OCI-M2 (cell line): ENCODE results near the gene TBC1D10A.
"Not testable (repeated sequence)": the region's sequence is repeated elsewhere in the genome, so short reads cannot be mapped to it uniquely, and the experiment has no call there.

Experiments
- DNase-seq: peaks from one replicate; lab custom pipeline; 2025; ENCODE audit not compliant: unreplicated experiment; lab: John Stamatoyannopoulos, UW

TBC1D10A gene

DNA sequence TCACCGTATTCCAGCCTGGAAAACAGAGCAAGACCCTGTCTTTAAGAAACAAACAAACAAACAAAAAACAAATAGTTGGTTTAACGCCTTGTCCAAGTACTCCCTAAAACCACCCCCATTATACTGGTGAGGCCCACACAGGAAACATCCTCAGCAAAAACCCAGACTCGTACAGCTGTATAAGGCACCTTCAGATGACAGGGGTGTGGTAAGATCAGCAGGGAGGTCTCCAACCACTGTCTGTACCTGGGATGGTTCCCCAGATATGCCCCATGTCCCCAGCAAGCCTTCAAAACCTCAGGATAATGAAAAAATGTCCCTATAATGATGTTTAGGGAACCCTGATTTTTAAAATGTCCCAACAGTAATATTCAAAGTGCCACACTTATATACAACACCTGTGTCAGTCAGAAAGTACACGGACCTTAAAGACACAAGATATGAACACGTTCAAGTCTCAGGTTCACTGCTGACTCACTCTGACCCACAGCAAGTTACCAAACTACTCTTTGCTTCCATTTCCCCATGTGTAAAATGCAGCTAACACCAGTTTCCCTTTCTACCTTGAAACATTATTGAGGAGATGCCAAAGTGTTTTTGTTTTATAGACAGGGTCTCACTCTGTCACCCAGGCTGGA lies 20.6 kb upstream of the TBC1D10A start:
- no peak for DNase-seq

DNA sequence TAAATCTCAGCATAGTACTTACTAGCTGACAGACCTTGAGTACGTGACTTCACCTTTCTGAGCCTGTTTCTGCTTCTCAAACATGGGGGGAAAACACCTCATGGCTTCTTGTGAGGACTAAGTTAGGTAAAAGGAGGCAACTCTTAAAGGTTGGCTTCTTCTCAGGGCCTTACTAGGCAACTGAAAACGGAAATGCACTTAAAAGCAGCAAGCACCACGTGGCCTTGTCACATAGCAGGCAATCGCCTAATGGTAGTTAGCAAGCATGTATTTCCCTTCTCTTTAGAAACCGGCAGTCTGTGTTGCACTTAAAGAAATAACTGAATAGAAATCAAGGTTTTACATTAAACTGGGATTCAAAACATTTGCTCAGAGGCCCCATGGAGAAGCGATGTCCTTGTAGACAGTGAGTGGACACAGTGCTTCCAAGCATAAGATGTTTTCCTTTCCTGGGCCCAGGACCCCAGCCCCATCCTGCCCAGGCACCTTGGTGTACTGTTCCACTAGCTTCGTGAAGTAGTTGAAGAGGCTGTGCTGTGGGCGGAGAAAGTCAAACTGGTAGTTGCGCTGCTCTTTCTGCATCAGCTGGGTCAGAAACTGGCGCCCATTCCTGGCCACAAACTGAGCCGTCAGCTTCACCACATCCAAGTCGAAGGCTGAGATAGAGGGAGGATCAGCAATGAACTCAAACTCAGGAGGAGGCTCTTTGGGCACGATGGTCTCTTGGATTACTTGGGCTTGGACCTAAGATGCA lies 17.9 kb upstream of the TBC1D10A start:
- DNase-seq: no peak

DNA sequence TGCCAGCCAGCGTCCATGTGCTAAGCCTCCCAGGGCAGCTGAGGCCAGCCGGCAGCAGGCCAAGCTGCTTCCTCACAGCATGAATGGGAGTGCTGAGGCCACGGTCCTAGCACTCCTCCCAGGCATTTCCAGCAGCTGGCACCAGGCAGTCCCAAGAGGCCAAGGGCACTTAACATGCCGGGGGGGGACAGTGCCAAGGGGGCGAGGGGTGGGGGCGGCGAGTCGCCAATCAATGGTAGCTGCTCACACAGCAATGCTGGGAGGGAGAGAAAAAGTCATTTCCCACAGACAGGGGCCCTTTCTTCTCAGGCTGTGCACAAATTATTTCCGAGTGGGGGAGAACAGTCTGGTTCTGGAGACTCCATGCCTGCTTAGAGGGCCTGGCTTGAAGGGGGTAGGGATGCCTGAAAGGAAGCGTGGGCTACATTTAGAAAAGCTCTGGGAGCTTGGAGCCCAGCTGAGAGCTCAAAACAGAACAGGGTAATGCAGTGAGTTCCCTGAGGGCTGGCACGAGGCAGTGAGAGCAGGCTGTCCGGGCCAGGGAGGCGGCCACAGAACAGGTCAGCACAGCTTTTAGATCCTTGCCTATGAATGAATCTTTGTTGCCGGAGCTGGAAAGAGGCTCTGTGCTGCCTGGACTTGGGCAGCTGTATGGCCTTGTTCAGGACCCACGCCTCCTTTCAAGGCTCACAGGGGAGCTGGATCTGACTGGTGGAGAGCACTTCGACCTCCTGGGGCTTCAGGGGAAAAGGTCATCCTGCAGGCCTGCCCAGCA lies 14.4 kb upstream of the TBC1D10A start:
- no peak for DNase-seq

DNA sequence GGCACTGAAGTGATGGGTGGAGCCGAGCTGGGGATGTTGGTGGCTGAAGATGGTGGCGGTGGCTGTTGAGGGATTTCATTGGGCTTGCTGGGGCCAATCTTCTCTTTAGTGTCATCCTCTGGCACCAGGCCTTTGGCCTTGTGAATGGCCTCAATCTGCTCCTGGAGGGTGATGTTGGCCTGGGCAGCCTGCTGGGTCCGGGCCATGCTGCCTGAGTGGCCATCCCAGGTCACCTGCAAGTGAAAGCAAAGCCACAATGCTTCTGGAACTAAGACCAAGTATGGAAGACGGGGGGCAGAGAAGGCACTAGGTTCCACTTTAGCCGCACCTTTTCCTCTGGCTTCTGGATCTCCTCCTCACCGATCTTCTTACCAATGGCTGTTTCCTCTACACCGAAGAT lies 12.1 kb upstream of the TBC1D10A start:
- no peak for DNase-seq

DNA sequence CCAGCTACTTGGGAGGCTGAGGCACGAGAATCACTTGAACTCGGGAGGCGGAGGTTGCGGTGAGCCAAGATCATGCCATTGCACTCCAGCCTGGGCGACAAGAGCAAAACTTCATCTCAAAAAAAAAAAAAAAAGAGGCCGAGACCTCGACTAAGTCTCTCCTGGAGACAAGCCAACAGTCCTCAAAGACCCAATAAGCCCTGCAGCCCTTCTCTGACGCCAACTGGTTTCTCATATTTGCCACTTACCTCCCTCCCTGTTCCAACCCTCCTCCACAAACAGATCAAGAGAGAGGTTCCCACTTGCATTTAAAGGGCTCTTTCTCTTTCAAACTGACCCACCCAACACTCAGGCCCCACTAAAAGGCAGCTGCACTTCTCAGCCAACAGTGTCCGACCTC lies 11.6 kb upstream of the TBC1D10A start:
- DNase-seq: not testable (repeated sequence)

DNA sequence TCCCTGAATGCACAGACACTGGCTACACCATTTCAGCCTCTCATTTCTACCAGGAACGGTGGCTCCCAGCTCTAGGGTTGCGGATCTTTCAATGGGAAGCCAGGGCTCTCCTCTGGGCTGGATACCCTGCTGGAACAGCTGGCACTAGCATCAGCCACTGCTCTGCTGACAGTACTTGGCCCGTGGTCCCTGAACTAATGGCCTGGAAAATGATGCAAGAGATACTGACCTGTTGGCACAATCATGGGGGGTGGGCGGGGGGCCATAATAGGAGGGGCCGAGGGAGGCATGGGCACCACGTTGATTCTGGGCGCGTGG lies 10.7 kb upstream of the TBC1D10A start:
- no peak for DNase-seq

DNA sequence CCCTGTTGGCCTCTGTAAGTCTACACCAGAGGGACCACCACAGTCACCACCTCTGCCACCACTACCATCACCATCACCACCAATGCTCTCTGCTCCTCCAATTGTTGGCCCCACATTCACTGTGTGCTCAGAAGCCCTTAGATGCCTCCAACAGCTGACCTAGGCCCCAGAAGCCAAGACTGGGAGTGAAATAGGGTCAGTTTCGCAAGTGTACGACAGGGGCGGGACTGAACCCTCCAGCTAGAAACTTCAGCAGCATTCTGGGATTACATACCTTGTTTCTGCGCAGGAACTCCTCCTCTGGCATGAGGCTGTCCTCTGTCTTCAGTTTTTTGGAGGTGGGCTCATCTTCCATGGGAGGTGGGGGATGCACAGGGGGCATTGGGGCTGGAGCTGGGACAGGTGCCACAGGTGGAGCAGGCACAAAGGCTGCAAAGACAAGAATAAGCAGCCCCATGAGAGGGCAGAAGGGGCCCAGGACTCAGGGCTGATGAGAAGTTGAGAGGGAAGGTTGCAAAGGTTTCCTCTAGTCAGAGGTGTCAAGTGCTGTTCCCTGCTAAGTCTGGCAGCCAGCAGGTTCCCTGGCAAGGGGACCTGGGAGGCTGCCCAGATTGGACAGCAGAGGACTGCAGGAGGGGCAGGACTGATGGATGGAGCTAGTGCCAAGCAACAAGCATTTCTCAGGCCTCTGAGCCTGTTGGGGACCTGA lies 10.2 kb upstream of the TBC1D10A start:
- DNase-seq: no peak

DNA sequence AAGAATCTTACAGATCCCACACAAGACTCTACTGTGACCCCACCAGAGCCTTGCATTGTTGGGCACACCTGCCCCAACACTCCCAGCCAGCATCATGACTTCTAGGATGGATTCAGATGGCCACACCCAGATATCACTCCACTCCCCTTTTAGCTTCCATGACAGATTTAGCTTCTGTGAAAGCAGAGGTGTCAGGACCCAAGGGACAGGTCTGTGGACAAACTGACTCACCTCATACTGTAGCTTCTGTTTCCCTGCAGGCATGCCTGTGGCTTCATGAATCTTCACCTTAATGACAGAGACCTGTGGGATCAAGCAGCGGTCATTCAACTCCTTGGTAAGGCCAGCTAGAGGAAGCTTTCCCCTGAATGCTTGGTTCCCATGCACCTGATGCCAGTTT lies 8.5 kb upstream of the TBC1D10A start:
- DNase-seq: no peak

DNA sequence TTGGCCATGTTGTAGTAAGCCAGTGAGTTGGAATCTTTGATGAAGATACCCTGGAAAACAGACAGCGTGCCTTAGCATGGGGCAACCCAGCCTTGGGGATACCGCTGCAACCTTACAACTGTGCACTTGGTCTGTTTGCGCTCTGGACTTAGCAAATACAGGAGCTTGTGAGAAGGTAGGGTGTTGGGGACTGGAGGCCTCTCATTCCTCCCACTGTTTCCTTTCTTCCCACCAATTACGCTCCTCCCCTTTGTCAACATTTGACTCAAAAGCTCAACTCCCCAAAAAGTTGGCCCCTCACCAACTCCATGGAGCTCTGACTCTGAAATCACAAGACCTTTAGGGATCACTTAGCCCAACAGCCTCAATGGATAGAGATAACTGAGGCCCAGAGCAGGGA lies 7.9 kb upstream of the TBC1D10A start:
- no peak for DNase-seq

DNA sequence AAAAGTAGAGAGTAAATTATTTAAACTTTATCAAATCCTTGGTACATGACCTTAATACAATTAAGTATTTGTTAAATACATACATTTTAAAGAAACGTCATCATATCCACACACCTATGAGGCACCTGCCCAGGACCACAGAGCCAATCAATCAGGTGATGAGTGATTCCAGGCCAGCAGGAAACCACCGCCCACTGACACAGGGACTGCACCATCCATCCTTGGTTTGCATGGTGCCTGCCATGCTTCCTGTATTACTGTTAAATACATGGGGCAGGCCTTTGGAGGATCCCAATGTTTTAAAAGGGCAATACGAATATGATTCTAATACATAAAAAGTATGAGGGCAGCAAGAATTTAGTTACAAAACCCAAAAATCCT lies 7.0 kb upstream of the TBC1D10A start:
- DNase-seq: no peak

DNA sequence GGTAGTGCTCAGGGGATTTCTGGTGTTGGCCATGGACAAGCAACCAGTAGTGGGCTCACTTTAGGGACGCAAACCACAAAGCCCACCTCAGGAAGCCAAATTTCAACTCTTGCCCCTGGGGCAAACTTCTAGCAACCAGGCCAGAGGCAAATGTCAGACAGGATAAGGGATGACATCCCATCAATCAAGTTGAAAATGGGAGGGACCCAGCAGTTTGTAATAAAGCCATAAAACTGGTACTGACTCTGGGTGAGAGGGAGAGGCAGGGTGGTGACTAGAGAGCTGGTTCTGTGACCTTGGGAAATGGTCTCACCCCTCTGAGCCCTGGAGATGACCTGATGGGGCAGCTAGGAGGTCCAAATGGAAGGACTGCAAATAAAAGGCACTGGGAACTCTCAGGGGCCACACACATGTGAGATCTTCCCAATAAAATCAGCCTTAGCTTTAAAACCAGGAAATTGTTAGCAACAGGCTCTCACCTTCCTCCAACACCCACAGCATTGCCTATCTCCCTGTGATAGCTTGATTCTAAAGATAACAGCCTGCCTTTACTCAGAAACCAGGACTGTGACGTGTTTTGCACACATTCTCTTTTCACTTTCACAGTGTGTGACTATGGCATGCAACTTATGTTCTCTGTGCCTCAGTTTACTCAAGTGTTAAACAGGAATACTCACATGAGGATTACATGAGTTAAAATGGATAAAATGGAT lies 6.4 kb upstream of the TBC1D10A start:
- no peak for DNase-seq

DNA sequence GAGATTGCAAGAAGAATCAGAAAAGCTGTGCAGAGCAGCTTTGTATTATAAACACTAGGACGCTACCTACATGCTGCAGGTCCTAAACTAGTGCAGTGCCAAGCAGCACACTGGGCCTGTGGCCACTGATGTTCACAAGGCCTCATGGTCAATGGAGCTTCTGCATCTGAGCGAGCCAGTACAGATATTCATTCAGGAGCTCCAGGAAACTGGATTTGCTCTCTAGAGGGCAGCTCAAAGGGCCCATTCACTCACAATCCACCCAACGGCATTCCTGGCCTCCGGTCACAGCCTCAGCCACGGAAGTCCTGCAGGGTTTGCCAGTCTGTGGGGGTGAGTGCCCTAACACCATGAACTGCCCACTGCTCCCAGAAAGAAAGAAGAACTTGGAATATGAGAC lies 5.8 kb upstream of the TBC1D10A start:
- DNase-seq: no peak

DNA sequence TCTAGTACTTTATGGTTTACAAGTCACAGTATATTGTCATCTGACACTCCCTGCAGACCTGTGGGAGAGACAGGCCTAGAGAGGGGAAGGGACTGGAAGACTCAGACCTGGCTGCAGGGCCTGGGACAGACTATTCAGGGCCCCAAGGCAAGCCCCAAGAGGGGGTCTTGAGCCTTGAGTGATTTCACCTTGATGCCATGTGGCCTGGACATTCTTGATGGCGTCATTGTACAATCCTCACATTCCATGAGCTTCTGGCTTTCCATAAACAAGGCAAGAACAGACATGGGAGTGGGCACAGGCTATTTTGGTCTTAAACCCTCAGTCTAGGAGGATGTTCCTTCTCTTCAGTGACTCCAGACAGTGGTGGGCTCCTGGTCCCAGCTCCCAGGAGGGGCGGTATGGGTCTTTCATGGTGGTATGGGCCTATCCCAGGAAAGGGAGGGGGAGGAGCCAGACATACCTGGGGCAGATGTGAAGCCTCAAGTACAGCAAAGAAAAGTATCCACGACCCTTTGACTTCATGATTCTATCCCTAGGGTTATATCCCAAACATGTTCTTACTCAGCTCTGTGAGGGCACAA lies 1.8 kb upstream of the TBC1D10A start:
- no peak for DNase-seq

DNA sequence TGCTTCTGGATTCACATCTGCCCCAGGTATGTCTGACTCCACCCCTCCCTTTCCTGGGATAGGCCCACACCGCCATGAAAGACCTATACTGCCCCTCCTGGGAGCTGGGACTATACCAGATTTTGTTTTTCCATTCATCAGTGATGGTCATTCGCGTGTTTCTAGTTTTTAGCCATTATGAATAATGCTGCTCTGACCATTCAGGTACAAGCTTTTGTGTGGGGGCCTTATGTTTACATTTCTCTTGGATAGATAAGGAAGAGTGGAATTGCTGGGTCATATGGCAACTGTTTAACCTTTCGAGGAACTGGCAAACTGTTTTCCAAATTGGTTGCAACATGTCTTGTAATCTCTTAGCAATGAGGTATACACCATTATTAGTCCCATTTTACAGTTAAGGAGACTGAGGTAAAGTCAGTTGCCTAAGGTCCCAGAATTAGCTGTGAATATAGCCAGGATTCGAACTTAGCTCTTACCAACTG lies 1.2 kb upstream of the TBC1D10A start:
- DNase-seq: no peak

DNA sequence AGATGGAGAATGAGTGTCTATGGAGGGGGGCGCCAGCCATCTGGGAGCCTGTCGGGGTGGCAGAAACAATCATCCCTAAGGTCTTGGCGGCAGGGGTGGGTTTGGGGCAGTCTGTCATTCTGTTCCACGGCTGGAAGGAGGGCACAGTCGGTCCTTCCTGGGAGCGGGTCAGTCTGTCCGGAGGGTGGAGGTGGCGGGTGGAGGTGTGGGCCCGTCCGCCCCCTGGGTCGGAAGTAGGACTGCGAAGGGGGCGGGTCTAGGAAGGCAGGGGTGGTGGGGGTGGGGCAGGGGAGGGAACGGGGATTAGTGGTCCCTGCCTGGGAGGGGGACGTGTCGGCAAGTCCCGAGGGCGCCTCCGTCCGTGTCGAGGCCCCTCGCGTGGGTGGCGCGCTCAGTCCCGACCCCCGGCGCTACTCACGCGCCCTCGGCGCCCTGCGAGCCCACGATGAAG lies 461 bp downstream of the TBC1D10A start:
- no peak for DNase-seq

DNA sequence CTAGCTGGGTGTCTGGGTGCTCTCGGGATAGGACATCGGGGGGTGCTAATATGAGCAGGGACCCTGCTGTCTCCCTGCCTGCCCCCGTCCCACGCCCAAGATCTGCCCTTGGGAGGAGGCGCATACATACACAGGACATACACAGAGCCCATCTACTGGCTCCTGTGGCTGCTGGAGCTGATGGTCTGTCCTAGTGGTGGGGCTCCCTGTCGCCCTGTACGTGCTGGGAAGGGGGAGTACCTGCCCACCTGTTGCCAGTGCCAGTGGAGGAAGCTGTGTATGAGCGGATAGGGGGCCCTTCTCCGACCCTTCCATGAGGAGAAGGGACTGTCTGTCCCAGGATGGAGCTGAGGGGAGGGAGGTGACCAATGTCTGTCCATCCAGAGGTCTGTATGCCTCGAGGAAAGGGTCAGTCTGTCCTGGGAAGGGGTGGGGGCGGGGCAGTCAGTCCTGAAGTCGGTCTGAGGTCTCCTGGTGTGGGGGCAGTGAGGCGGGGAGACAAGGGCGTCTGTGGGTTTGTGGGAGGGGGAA lies 952 bp downstream of the TBC1D10A start:
- no peak for DNase-seq

DNA sequence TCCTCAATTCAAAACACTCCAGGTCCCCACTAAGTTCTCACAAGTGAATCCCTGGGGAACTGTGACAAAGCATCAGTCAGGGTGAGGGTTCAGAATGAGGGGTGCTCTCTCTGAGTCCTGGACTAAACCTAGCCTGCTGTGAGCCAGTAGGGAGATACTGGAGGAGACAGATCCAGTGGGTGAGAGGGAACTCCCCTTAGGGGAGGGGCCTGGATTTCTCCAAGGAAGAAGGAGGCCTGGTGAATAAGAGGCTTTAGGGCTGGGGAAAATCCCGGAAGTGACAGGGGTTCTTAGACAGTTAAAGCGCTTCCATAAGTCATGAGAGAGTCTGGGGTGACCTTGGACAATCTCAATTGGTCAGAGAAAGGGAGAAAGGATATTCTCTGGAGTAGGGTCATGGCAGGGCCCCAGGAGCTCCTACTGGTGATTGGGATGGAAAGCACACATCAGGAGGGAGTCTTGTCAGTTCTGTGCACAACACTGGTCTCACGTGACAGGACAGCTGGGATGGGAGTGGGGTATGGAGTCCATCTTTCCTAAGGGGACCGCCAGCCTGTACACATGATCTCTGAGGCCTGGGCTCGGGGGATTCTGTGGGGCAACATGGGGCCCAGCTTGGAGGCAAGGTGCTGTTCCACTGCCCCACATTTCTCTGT lies 1.5 kb downstream of the TBC1D10A start:
- DNase-seq: no peak

DNA sequence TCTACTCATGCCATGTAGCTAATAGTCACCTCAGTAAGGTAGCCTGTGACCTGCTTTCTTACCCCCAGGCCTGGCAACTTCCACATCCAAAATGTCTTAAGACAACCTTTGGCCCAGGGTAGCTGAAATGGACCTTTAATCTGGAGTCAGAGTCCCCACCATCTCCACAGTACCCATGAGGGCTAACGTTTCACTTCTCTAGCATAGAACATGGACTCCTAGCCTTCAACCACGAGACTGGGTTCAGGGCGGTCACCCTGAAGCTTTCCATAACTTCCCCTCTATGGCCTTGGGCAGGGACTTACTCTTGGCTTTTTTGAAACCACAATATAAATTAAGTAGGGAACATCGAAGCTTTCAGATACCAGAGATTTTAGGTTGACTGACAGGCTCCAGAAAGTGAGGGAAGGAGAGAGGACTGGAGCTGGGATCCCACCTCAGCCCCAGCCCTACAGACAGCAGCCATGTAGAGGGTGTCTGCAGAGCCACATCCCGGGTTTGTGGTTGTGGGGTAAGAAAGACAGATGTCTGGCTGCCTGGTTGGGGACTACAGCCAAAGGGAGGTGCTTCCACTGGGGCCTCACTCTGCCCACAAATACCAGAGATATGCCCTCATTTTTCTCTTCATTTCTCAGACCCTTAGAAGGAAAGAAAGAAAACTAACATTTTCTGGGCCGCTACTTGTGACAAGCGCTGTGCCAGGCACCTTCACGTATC lies 2.6 kb downstream of the TBC1D10A start:
- DNase-seq: no peak

DNA sequence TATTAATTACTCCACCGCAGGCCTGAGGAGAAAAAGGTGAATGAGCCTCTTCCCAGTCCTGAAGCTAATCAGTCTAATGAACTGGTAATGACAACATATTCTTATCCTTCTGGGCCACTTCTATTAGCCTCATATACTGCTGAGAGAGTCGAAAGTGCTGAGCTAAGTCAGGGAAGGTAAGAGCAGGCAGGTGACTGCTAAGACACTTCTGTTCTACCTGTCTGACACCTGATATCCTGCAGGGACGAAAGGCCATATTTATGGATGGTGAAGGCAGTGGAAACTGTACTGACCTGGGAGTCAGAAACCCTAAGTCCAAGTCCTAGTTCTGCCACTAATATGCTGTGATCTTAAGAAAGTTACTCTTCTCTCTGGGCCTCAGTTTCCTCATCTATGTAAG lies 3.5 kb downstream of the TBC1D10A start:
- no peak for DNase-seq
